LNCAP (cell line): Measurements from ENCODE around the gene DTL.

ENCODE experiments used
- TF ChIP-seq, protein P1 (sequence below): fragments of 450-650 bp; IDR thresholded peaks from 2 replicates; pipeline ENCODE4 v1.5.1; 2017; ENCODE audit warnings: mild to moderate bottlenecking

DTL gene

DNA sequence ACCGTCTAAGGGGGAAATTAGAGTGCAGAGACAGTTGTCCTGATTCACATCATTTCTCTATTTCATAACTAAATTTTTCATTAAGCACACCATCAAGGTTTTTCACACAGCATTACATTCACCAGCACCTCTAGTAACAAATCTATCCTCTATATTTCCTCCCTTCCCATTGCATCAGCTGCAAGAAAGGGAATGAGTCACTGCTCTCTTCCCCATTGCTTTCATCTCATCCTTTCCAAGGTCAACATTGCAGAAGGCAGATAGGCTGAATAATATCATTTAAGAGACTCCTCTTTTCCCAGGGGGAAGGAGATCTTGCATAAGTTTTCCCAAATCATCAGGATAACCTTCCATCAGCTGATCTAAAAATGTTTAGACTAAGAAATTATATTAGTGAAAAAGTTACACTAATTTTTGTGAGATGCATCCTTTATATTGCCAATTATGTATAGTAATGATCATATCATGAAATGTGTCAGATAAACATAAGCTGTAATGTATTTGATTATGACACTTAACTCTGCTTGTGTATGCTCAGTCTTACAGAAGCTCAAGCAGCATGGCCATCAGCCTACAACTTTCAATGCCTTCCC lies 4.5 kb upstream of the DTL start:
- TF ChIP-seq, protein P1, sequence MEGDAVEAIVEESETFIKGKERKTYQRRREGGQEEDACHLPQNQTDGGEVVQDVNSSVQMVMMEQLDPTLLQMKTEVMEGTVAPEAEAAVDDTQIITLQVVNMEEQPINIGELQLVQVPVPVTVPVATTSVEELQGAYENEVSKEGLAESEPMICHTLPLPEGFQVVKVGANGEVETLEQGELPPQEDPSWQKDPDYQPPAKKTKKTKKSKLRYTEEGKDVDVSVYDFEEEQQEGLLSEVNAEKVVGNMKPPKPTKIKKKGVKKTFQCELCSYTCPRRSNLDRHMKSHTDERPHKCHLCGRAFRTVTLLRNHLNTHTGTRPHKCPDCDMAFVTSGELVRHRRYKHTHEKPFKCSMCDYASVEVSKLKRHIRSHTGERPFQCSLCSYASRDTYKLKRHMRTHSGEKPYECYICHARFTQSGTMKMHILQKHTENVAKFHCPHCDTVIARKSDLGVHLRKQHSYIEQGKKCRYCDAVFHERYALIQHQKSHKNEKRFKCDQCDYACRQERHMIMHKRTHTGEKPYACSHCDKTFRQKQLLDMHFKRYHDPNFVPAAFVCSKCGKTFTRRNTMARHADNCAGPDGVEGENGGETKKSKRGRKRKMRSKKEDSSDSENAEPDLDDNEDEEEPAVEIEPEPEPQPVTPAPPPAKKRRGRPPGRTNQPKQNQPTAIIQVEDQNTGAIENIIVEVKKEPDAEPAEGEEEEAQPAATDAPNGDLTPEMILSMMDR = no peak

- TF ChIP-seq, protein P1 = no peak
These were observed 929 bp upstream of the DTL start for GRCh38 chr1:212034516-212035122.

DNA sequence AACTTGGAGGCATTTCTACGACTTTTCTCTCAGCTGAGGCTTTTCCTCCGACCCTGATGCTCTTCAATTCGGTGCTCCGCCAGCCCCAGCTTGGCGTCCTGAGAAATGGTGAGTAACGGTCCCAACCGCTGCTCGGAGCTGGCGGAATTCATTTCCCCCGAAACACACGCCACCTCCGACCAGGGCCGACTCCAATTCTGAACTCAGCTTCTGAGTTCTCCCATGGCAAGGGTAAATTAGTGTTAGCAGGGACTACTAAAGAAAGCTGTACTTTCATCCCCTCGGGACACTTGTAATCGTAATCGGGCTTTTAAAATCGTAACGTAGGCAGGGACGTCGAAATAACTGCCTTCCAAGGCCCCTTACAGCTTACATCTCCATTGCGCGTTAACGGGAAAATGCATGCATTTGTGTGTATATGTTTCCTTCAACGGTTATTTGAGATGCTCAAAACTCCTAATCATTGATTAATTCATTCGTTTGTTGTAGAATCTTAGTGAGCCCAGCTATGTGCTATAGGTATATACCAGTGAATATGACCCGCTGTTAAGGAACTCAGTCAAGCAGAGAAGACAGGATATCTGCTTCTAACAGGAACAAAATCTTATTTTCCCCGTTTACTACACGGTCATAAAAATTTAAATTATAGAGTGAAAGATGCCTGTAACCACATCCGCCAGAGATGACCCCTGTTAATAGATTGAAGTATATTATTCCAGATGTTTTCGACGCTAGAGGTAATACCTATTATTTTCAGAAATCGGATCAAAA lies 472 bp downstream of the DTL start:
- TF ChIP-seq, protein P1 = no peak

- TF ChIP-seq, protein P1 = no peak
These were observed 2.4 kb downstream of the DTL start for GRCh38 chr1:212037900-212038299.

DNA sequence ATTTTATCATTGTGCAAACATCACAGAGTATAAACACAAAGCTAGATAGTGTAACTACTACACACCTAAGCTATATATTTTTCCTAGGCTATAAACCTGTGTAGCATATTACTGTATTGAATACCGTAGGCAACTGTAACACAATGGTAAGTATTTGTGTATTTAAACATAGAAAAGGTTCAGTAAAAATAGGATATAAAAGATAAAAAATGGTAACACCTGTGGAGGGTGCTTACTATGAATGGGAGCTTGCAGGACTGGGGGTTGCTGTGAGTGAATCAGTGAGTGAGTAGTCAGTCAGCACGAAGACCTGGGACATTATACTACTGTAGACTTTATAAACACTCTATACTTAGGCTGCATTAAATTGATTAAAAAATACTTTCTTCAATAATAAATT lies 4.1 kb downstream of the DTL start:
- TF ChIP-seq, protein P1 = no peak

DNA sequence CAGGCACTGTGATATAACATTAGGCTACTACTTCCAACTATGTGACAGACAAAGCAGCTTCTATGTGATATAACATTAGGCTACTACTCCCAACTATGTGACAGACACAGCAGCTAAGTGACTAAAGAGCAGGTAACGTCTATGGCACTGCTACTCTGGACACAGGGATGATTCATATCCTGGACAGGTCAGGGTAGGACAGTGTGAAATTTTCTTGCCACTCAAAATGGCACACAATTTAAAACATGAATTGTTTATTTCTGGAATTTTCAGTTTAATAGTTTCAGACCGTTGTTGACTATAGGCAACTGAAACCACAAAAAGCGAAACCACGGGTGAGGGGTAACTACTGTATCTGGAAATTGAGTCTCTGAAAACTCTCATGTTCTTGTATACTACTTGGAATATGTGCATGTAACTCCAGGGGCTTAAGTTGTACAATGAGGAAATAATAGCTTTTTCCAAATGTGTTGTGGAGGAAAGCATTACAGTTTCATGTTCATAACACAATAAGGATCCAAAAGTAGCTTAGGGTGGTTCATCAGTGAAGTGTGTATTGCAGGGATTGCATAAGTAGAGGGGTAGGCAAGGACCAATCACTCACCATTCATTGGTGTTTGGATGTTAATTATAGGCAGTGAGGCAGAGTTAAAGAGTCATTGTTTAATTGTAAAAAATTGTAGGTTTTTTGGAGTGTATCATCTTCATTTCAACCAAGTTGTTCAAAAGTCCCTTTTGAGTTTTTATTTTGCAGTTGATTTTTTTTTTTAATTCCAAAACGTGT lies 5.3 kb downstream of the DTL start:
- TF ChIP-seq, protein P1 = no peak

GRCh38 chr1:212042436-212042835 lies 6.9 kb downstream of the DTL start:
- TF ChIP-seq, protein P1 = no peak
